ENCODE results near the gene SUFU. TPM values are rescaled to one million over a fixed set of nuclear protein-coding genes. Genes with fewer than 3 reads are reported as not detected.

The SUFU gene
- total and polyA plus RNA-seq, 5 donors from 2014 or later: 2.4 to 17.8 (median 5.0) TPM

GRCh38 chr10:102617041-102617440, 113.3 kb downstream of the SUFU start:
- no peaks in the 10 kb centered on the region for H3K27me3 Mint-ChIP-seq
- H3K27ac ChIP-seq (ENCODE audit: insufficient read depth, low read length, poor library complexity, severe bottlenecking): no peak overlapping the region
- H3K27me3 ChIP-seq (ENCODE audit: control insufficient read depth, insufficient read depth, low read length): no peaks in the 10 kb centered on the region
- peaks cover 20% of the 10 kb centered on the region for H3K36me3 Mint-ChIP-seq
- H3K4me3 Mint-ChIP-seq: no peak overlapping the region
- DNase-seq (no peak), ATAC-seq (ENCODE audit: low read depth in 2 of 2) (no peak)
- no peaks in the 10 kb centered on the region for H3K9me3 Mint-ChIP-seq
- peaks cover 20% of the 10 kb centered on the region for H3K36me3 ChIP-seq (ENCODE audit: control insufficient read depth, insufficient read depth, low read length)
- H3K4me3 ChIP-seq (ENCODE audit: low read depth, low read length): no peak overlapping the region
- H3K4me1 ChIP-seq (ENCODE audit: control insufficient read depth, insufficient read depth, low read length, poor library complexity, severe bottlenecking): peaks cover 35% of the 10 kb centered on the region
- peak overlapping the region in 2 of 3 donors; percentile 20 to 52 for H3K27ac Mint-ChIP-seq
- peaks cover 8 to 39% (median 19%) of the 10 kb centered on the region in 4 donors for H3K4me1 Mint-ChIP-seq
- no peaks in the 10 kb centered on the region for H3K9me3 ChIP-seq (ENCODE audit: control insufficient read depth in 2 of 2, low read length in 2 of 2)

- Mint-ChIP-seq H3K9me3 (no peaks in the 10 kb centered on the region), H3K4me3 (no peak overlapping the region), H3K27me3 (no peaks in the 10 kb centered on the region), H3K4me1 (peaks cover 4 to 31% (median 13%) of the 10 kb centered on the region in 4 donors), H3K27ac (peak overlapping the region in 2 of 3 donors; percentile 20 to 54), H3K36me3 (peaks cover 20% of the 10 kb centered on the region)
- Histone ChIP-seq H3K27me3 (ENCODE audit: control insufficient read depth, insufficient read depth, low read length) (no peaks in the 10 kb centered on the region), H3K27ac (ENCODE audit: insufficient read depth, low read length, poor library complexity, severe bottlenecking) (no peak overlapping the region), H3K9me3 (ENCODE audit: control insufficient read depth in 2 of 2, low read length in 2 of 2) (no peaks in the 10 kb centered on the region), H3K36me3 (ENCODE audit: control insufficient read depth, insufficient read depth, low read length) (peaks cover 20% of the 10 kb centered on the region), H3K4me3 (ENCODE audit: low read depth, low read length) (no peak overlapping the region), H3K4me1 (ENCODE audit: control insufficient read depth, insufficient read depth, low read length, poor library complexity, severe bottlenecking) (peaks cover 27% of the 10 kb centered on the region)
- ATAC-seq (ENCODE audit: low read depth in 2 of 2) (no peak), DNase-seq (no peak)
These were observed 114.0 kb downstream of the SUFU start for GRCh38 chr10:102617816-102618215.

DNA sequence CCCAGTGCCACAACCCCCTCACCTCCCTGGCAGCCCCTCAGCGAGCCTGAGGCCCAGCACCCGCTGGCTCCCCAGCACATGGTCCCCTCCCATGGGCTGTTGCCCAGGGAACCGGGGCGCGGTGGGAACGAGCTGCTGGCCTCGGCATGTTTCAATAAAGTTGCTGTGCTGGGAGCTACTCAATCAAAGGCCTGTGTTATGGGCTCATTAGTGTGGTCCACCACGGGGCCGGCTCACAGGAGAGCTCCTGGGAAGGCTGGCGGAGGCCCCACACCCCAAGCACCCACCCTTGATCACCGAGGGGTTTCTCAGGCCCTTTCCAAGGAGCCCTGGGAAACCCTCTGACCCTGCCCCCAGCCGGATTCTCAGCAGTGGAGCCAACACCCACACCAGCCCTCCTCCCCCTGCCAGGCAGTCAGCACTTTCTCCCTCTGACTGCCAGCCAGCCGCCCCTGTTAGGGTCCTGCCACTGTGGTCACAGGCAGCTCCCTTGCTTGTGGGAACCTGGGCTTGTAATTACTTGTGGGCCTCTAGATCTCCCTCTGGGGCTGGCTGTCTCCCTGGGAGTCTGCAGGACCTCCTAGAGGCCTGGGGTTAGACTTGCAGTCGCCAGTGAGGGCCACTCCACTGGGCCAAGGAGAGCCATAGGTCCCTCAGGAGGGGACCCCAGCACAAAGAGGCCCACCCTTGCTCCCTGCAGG, 115.7 kb downstream of the SUFU start:
- Mint-ChIP-seq H3K4me1 (peaks cover 0 to 25% (median 13%) of the 10 kb centered on the region in 4 donors), H3K36me3 (peaks cover 22% of the 10 kb centered on the region), H3K27me3 (no peaks in the 10 kb centered on the region), H3K9me3 (no peaks in the 10 kb centered on the region), H3K27ac (peak overlapping the region in 1 of 3 donors; percentile 28), H3K4me3 (no peak overlapping the region)
- peaks cover 14% of the 10 kb centered on the region for H3K4me1 ChIP-seq (ENCODE audit: control insufficient read depth, insufficient read depth, low read length, poor library complexity, severe bottlenecking)
- peaks cover 20% of the 10 kb centered on the region for H3K36me3 ChIP-seq (ENCODE audit: control insufficient read depth, insufficient read depth, low read length)
- no peak overlapping the region for H3K4me3 ChIP-seq (ENCODE audit: low read depth, low read length)
- no peak for DNase-seq
- H3K27me3 ChIP-seq (ENCODE audit: control insufficient read depth, insufficient read depth, low read length): no peaks in the 10 kb centered on the region
- no peak for ATAC-seq (ENCODE audit: low read depth in 2 of 2)
- no peak overlapping the region for H3K27ac ChIP-seq (ENCODE audit: insufficient read depth, low read length, poor library complexity, severe bottlenecking)
- no peaks in the 10 kb centered on the region for H3K9me3 ChIP-seq (ENCODE audit: control insufficient read depth in 2 of 2, low read length in 2 of 2)

- Histone ChIP-seq H3K36me3 (ENCODE audit: control insufficient read depth, insufficient read depth, low read length) (peaks cover 20% of the 10 kb centered on the region), H3K4me1 (ENCODE audit: control insufficient read depth, insufficient read depth, low read length, poor library complexity, severe bottlenecking) (peaks cover 14% of the 10 kb centered on the region), H3K27me3 (ENCODE audit: control insufficient read depth, insufficient read depth, low read length) (no peaks in the 10 kb centered on the region), H3K27ac (ENCODE audit: insufficient read depth, low read length, poor library complexity, severe bottlenecking) (no peak overlapping the region), H3K9me3 (ENCODE audit: control insufficient read depth in 2 of 2, low read length in 2 of 2) (no peaks in the 10 kb centered on the region), H3K4me3 (ENCODE audit: low read depth, low read length) (no peak overlapping the region)
- peaks cover 28% of the 10 kb centered on the region for H3K36me3 Mint-ChIP-seq
- H3K9me3 Mint-ChIP-seq: no peaks in the 10 kb centered on the region
- ATAC-seq (ENCODE audit: low read depth in 2 of 2): no peak
- no peaks in the 10 kb centered on the region for H3K27me3 Mint-ChIP-seq
- H3K4me1 Mint-ChIP-seq: peaks cover 0 to 28% (median 13%) of the 10 kb centered on the region in 4 donors
- DNase-seq: no peak
- H3K4me3 Mint-ChIP-seq: peak overlapping the region in 1 of 4 donors; percentile 15
- peak overlapping the region in 2 of 3 donors; percentile 82 to 84 for H3K27ac Mint-ChIP-seq
These were observed 116.4 kb downstream of the SUFU start for GRCh38 chr10:102620138-102620590.

DNA sequence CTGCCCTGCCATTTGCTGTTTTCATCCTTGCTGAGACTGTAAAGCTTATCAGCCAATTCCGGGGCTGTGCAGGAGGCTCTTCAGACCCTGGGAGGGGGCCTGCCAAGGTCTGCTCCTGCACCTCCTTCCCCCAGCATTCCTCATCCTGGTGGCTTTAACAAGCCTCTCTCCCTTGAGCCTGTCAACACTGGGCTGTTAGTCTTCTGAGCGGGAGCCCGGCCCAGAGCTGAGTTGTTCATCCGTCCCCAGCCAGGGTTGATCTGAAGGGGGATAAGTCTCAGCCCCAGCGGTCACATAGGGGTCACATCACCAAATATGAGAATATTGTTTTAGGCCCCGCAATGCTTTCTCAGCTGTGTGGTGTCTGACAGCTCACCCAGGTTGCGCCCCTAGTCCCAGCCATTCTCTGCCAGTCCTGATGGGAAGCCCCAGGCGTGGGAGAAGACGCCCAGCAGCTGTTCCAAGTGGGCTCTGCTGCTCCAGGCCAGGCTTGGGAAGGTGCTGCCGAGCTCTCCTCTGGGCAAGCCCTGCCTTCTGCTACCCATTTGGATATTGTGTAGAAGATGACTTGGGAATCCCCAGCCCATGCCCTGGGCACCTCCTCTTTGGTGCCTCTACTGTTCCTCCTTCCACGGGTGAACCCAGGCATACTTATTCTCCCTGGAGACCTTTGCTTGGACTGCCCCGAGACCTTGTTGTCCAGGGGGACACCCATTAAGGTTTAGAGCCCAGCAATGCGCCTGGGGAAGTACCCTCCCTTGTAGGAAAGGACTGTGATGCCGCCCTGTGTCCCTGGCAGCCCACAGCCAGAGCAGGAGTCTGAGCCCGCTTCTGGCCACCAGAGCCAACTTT, 117.0 kb downstream of the SUFU start:
- H3K4me3 ChIP-seq (ENCODE audit: low read depth, low read length): no peak overlapping the region
- Mint-ChIP-seq H3K27ac (peak overlapping the region; percentile 79 to 84 (median 82)), H3K36me3 (peaks cover 28% of the 10 kb centered on the region), H3K4me3 (peak overlapping the region in 2 of 4 donors; percentile 15 to 68), H3K27me3 (no peaks in the 10 kb centered on the region), H3K9me3 (no peaks in the 10 kb centered on the region), H3K4me1 (peaks cover 0 to 28% (median 12%) of the 10 kb centered on the region in 4 donors)
- no peaks in the 10 kb centered on the region for H3K9me3 ChIP-seq (ENCODE audit: control insufficient read depth in 2 of 2, low read length in 2 of 2)
- H3K27me3 ChIP-seq (ENCODE audit: control insufficient read depth, insufficient read depth, low read length): no peaks in the 10 kb centered on the region
- H3K27ac ChIP-seq (ENCODE audit: insufficient read depth, low read length, poor library complexity, severe bottlenecking): peak overlapping the region; percentile 15
- ATAC-seq (ENCODE audit: low read depth in 2 of 2) (peak in 1 of 2 donors; percentile 28), DNase-seq (no peak)
- H3K4me1 ChIP-seq (ENCODE audit: control insufficient read depth, insufficient read depth, low read length, poor library complexity, severe bottlenecking): peaks cover 14% of the 10 kb centered on the region
- peaks cover 20% of the 10 kb centered on the region for H3K36me3 ChIP-seq (ENCODE audit: control insufficient read depth, insufficient read depth, low read length)

DNA sequence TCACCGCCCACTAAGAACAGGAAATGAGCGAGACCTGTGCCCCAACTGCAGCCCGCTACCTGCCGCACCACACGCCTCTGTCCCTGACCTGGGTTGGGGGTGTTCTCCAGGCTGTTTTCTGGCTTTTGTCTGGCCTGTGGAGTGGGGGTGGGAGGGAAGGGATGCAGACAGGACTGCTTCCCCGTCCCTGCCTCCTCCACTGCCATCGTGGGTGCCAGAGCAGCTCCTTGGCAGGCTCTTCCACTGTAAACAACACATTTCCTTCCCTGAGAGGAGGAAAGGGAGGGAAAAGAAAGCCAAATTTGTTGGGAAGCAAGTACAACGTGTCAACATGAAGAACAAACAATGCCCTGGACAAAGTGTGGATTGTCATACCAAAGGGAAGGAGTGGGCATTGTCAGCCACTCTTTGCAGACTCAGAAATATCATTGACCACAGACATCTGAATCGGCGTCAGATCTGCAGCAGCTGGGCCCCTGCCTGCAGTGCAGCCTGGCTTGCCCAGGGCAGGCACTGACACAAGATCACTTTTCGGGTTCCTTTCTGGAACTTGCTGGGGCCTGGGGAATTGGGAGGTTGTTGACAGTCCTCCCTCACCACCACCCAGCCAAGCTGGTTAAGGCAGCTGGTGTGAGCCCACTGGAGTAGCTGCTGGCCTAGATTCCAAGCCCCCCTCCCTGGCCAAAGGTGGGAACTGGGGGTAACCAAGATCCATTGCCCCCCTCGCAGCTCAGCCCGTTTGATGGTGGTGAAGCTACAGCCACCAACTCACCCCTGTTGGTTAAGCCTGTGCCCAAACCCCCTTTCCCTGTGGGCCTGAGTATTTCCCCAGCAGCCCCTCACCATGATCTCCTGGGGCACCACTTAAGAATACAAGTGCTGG, 117.9 kb downstream of the SUFU start:
- Mint-ChIP-seq H3K27me3 (no peaks in the 10 kb centered on the region), H3K36me3 (peaks cover 26% of the 10 kb centered on the region), H3K4me3 (peak overlapping the region in 1 of 4 donors; percentile 68), H3K9me3 (no peaks in the 10 kb centered on the region), H3K4me1 (peaks cover 0 to 28% (median 12%) of the 10 kb centered on the region in 4 donors), H3K27ac (peak overlapping the region; percentile 74 to 84 (median 79))
- peaks cover 15% of the 10 kb centered on the region for H3K36me3 ChIP-seq (ENCODE audit: control insufficient read depth, insufficient read depth, low read length)
- peak in 1 of 3 donors; percentile 34 for DNase-seq
- no peaks in the 10 kb centered on the region for H3K27me3 ChIP-seq (ENCODE audit: control insufficient read depth, insufficient read depth, low read length)
- no peaks in the 10 kb centered on the region for H3K9me3 ChIP-seq (ENCODE audit: control insufficient read depth in 2 of 2, low read length in 2 of 2)
- H3K4me1 ChIP-seq (ENCODE audit: control insufficient read depth, insufficient read depth, low read length, poor library complexity, severe bottlenecking): peaks cover 14% of the 10 kb centered on the region
- ATAC-seq (ENCODE audit: low read depth in 2 of 2): peak in 1 of 2 donors; percentile 37
- no peak overlapping the region for H3K4me3 ChIP-seq (ENCODE audit: low read depth, low read length)
- H3K27ac ChIP-seq (ENCODE audit: insufficient read depth, low read length, poor library complexity, severe bottlenecking): no peak overlapping the region

DNA sequence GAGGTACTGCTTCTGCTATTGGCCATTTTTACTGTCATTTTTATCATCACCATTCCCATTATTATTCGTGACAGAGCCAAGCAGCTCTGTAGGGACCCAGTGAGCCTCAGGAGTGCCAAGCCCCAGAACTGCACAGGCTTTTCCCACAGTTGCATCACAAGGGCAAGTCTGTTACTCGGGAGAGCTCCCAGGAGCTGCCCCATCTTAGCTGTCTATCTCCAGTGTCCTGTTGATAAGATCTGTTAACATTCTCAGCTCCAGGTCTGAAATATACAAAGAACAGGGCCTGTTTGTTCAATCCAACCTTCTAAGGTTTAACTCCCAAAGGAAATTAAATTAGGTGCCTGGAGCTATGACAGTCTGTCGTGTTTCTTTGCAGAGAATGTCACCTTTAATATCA, 120.3 kb downstream of the SUFU start:
- Histone ChIP-seq H3K27ac (ENCODE audit: insufficient read depth, low read length, poor library complexity, severe bottlenecking) (no peak overlapping the region), H3K4me3 (ENCODE audit: low read depth, low read length) (no peak overlapping the region), H3K9me3 (ENCODE audit: control insufficient read depth in 2 of 2, low read length in 2 of 2) (no peaks in the 10 kb centered on the region), H3K4me1 (ENCODE audit: control insufficient read depth, insufficient read depth, low read length, poor library complexity, severe bottlenecking) (peaks cover 14% of the 10 kb centered on the region), H3K27me3 (ENCODE audit: control insufficient read depth, insufficient read depth, low read length) (no peaks in the 10 kb centered on the region), H3K36me3 (ENCODE audit: control insufficient read depth, insufficient read depth, low read length) (no peaks in the 10 kb centered on the region)
- H3K4me3 Mint-ChIP-seq: no peak overlapping the region
- H3K9me3 Mint-ChIP-seq: no peaks in the 10 kb centered on the region
- ATAC-seq (ENCODE audit: low read depth in 2 of 2) (no peak), DNase-seq (no peak)
- H3K36me3 Mint-ChIP-seq: peaks cover 14% of the 10 kb centered on the region
- H3K27me3 Mint-ChIP-seq: no peaks in the 10 kb centered on the region
- H3K27ac Mint-ChIP-seq: no peak overlapping the region
- H3K4me1 Mint-ChIP-seq: peaks cover 0 to 23% (median 12%) of the 10 kb centered on the region in 4 donors
